DND-41 (cell line): ENCODE measurements around the gene SH3RF3.
"Not testable (repeated sequence)": the region's sequence is repeated elsewhere in the genome, so short reads cannot be mapped to it uniquely, and the experiment has no call there.

Experiments used
- EZH2 ChIP-seq: IDR thresholded peaks from 3 replicates; pipeline ENCODE4 v1.6.1; 2012; ENCODE audit warnings: borderline replicate concordance, low read depth, mild to moderate bottlenecking, moderate library complexity, low read length, inconsistent platforms; ENCODE audit not compliant: severe bottlenecking
- TF ChIP-seq, protein P1 (sequence below): IDR thresholded peaks from 2 replicates; pipeline ENCODE4 v1.5.1; 2012; ENCODE audit warnings: borderline replicate concordance, low read length, moderate library complexity, mild to moderate bottlenecking; ENCODE audit not compliant: poor library complexity, severe bottlenecking; ENCODE audit errors: extremely low read depth

DNA sequence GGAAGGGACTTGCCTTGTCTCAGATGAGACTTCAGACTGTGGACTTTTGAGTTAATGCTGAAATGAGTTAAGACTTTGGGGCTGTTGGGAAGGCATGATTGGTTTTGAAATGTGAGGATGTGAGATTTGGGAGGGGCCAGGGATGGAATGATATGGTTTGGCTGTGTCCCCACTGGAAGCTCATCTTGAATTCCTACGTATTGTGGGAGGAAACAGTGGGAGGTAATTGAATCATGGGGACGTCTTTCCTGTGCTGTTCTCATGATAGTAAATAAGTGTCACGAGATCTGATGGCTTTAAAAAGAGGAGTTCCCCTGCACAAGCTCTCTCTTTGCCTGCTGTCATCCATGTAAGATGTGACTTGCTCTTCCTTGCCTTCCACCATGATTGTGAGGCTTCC lies 407.6 kb downstream of the SH3RF3 start:
- not testable (repeated sequence) for TF ChIP-seq EZH2
- TF ChIP-seq, protein P1, sequence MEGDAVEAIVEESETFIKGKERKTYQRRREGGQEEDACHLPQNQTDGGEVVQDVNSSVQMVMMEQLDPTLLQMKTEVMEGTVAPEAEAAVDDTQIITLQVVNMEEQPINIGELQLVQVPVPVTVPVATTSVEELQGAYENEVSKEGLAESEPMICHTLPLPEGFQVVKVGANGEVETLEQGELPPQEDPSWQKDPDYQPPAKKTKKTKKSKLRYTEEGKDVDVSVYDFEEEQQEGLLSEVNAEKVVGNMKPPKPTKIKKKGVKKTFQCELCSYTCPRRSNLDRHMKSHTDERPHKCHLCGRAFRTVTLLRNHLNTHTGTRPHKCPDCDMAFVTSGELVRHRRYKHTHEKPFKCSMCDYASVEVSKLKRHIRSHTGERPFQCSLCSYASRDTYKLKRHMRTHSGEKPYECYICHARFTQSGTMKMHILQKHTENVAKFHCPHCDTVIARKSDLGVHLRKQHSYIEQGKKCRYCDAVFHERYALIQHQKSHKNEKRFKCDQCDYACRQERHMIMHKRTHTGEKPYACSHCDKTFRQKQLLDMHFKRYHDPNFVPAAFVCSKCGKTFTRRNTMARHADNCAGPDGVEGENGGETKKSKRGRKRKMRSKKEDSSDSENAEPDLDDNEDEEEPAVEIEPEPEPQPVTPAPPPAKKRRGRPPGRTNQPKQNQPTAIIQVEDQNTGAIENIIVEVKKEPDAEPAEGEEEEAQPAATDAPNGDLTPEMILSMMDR, result not testable (repeated sequence)
